Ovary (tissue), 9 donors: ENCODE data around the gene GPX4. TPM values are rescaled to one million over a fixed set of nuclear protein-coding genes. Genes with fewer than 3 reads are reported as not detected.

ENCODE experiments used
- DNase-seq, 5 donors: peaks; one replicate each; pipeline ENCODE4 v3.0.0-alpha.2; 2019 to 2020
- H3K27ac ChIP-seq, 2 donors: fragments of 200-600 bp; one replicate each; pipeline versions ENCODE4 v1.5.1 to v1.8.0; 2019 to 2022
- H3K27me3 ChIP-seq: fragments of 200-600 bp; one replicate; pipeline ENCODE4 v1.8.0; 2022
- H3K36me3 ChIP-seq: fragments of 200-600 bp; sonication (generic); one replicate; pipeline ENCODE4 v1.5.1; 2019
- H3K4me1 ChIP-seq: one replicate; pipeline ENCODE4 v1.8.1; 2013; ENCODE audit warnings: mild to moderate bottlenecking, moderate library complexity; ENCODE audit not compliant: insufficient read depth
- H3K4me3 ChIP-seq: fragments of 200-600 bp; sonication (generic); one replicate; pipeline ENCODE4 v1.5.1; 2017
- H3K9me3 ChIP-seq, 2 donors: fragments of 200-600 bp in 1 of 2; sonication (generic) in 1 of 2; one replicate each; pipeline versions ENCODE4 v1.5.1 to v1.8.1; 2013 to 2019; ENCODE audit warnings: mild to moderate bottlenecking in 1 of 2, moderate library complexity in 1 of 2
- EP300 ChIP-seq: sonication (generic); formaldehyde crosslinking; IDR thresholded peaks from one replicate; pipeline ENCODE4 v1.6.1; 2017; ENCODE audit warnings: antibody characterized with exemption
- POLR2A ChIP-seq: fragments of 450-650 bp; IDR thresholded peaks from one replicate; pipeline ENCODE4 v1.6.1; 2017; ENCODE audit warnings: antibody characterized with exemption, mild to moderate bottlenecking, moderate library complexity
- WGBS, 3 donors: extraction: QIAGEN DNeasy Blood & Tissue Kit in 1 of 3; methylation state at CpG; one replicate each; pipeline versions ENCODE4 v1.1.5 to v1.1.7; 2013 to 2017; 5-methylcytosine and 5-hydroxymethylcytosine counted together
- intact Hi-C, 4 donors: fragments of 100-400 bp; cut with DNase I; formaldehyde crosslinking; loops; one replicate each; pipeline versions ENCODE4 v1.11.0 to v1.15.1; 2022 to 2023
- polyA plus RNA-seq, 2 donors: library from polyadenylated mRNA; stranded (reverse); fragments of 200-250 nt in 1 of 2; fragments of 350-450 nt in 1 of 2; fragmentation: Illumina TruSeq in 1 of 2; extraction: RNeasy Lipid Tissue Mini Kit (QIAGEN cat#74804) in 1 of 2; gene quantifications; one replicate each; pipeline ENCODE4 v1.2.3, GENCODE V29; 2013 to 2014
- total RNA-seq, 7 donors: library from RNA; depleted of rRNA in 2 of 7; stranded (reverse); fragments of >200 nt in 2 of 7; fragmentation: NEBNext Ultra II Directional in 3 of 7; extraction: Animal tissue kit (Norgen Biotek cat#: 25700) in 3 of 7; gene quantifications; one replicate each; pipeline versions ENCODE4 v1.1.0 to v1.2.4, GENCODE V29; 2016 to 2023
- TF ChIP-seq, protein P1 (sequence below), 3 donors: fragments of 450-650 bp in 2 of 3; fragments of 200-600 bp in 1 of 3; IDR thresholded peaks; one replicate each; pipeline versions ENCODE4 v1.5.1 to v1.8.0; 2016 to 2022; ENCODE audit warnings: antibody characterized with exemption in 3 of 3, mild to moderate bottlenecking in 1 of 3
- donor health status: DM: no; HTN: no; CAD: no; lungs with moderate emphysema.
- donor health status: DM: no; HTN: no; CAD: no.
- donor health status: Bipolar disorder and iron deficiency.
- donor health status: DM: yes; HTN: yes; CAD: no.
- donor health status: DM: no; HTN: no; CAD: no.
- donor health status: DM: yes; HTN: yes; CAD: no.

The GPX4 gene
- total and polyA plus RNA-seq, 9 donors: 189 to 450 (median 247) TPM

DNA sequence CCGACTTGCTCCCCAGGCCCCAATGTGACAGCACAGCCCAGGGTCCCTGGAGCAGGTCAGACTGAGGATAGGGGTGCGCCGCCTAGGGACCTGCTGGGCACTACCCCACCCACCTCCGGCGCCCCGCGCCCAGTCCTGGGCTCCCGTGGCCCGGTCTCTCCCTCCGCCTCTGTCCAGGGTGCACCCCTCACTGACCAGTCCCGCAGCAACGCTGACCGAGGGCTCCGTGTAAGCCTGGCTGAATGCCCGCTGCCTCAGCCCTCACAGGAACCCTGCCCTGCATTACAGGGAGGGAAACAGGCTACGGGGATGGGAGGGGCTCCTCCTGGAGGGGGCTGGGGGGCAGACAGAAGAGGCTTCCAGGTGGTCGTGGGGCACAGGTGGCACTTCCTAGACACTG, 31.7 kb downstream of the GPX4 start:
- peak overlapping the region in 1 of 2 donors; percentile 10 for H3K27ac ChIP-seq
- TF ChIP-seq, protein P1, sequence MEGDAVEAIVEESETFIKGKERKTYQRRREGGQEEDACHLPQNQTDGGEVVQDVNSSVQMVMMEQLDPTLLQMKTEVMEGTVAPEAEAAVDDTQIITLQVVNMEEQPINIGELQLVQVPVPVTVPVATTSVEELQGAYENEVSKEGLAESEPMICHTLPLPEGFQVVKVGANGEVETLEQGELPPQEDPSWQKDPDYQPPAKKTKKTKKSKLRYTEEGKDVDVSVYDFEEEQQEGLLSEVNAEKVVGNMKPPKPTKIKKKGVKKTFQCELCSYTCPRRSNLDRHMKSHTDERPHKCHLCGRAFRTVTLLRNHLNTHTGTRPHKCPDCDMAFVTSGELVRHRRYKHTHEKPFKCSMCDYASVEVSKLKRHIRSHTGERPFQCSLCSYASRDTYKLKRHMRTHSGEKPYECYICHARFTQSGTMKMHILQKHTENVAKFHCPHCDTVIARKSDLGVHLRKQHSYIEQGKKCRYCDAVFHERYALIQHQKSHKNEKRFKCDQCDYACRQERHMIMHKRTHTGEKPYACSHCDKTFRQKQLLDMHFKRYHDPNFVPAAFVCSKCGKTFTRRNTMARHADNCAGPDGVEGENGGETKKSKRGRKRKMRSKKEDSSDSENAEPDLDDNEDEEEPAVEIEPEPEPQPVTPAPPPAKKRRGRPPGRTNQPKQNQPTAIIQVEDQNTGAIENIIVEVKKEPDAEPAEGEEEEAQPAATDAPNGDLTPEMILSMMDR (IDR thresholded peaks at IDR 0.05): no peak
- TF ChIP-seq EP300 (no peak), POLR2A (no peak)
- no peak for DNase-seq
- intact Hi-C loops: no loop called here
- H3K9me3 ChIP-seq: no peaks in the 10 kb centered on the region
- 74 to 84% (median 80%) methylated on average over 17 of the region's 17 CpGs for WGBS, 3 donors
- no peaks in the 10 kb centered on the region for H3K27me3 ChIP-seq
- peaks cover 22% of the 10 kb centered on the region for H3K4me1 ChIP-seq
- no peak overlapping the region for H3K4me3 ChIP-seq
- H3K36me3 ChIP-seq: no peaks in the 10 kb centered on the region

DNA sequence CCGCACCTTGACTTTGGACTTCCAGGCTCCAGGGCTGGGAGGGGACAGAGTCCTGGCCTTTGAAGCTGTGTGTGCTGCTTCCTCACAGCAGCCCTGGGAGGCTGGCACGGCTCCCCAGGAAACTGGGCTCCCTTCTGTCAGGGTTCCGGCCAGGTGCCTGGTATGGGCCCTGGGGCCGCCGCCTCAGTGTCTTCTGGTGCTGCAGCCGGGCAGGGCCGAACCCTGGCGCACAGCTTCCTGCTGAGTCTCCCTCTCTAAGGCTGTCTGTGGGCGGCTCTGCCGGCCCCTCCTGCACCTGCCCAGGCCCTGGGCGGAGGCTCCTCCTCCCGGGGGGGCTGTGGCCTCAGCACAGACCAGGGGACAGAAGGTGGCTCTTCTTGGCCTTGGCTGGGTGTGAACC, 32.4 kb downstream of the GPX4 start:
- no peak overlapping the region for H3K4me3 ChIP-seq

DNA sequence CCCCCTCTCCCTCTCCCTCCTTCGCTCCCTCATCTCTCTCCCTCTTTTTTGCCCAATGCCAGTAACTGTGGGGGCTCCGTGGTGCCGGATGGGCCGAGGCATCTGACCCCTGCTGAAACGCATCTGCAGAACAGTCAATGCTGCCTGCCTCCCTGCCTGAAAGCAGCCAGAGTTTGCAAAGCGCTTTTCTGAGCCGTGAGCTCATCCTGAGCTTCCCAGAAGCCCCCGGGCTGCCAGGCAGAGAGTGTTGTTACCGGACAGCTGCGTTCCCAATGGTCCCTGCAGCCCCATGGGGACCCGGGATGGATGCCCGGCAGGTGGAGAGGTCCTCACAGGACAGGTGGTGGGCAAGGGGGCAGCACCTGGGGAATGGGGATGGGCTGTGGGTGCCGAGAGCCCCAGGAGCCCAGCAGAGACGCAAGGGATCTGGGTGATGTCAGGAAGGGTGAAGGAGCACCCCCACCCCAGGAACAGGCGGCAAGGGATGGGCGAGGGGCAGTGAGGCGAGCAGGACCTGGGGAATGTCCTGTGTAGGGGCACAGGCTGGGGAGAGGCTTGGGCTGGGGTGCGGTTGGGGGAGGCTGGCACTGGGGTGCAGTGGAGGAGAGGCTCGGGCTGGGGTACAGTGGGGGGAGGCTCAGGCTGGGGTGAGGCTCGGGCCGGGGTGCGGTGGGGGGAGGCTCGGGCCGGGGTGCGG, 33.0 kb downstream of the GPX4 start:
- WGBS, 3 donors: 79 to 81% (median 80%) methylated on average over 16 to 22 of the region's 25 CpGs
- intact Hi-C loops: no loop called here
- TF ChIP-seq, protein P1 (IDR thresholded peaks at IDR 0.05): no peak
- TF ChIP-seq POLR2A (no peak), EP300 (no peak)
- no peak overlapping the region for H3K4me3 ChIP-seq
- H3K27me3 ChIP-seq: no peaks in the 10 kb centered on the region
- H3K9me3 ChIP-seq: no peaks in the 10 kb centered on the region
- DNase-seq: no peak
- H3K27ac ChIP-seq: no peak overlapping the region
- peaks cover 18% of the 10 kb centered on the region for H3K4me1 ChIP-seq
- no peaks in the 10 kb centered on the region for H3K36me3 ChIP-seq

More for the DNA sequence above, 32.4 kb downstream of the GPX4 start:
- Histone ChIP-seq H3K36me3 (no peaks in the 10 kb centered on the region), H3K9me3 (no peaks in the 10 kb centered on the region), H3K27ac (no peak overlapping the region), H3K4me1 (peaks cover 22% of the 10 kb centered on the region), H3K27me3 (no peaks in the 10 kb centered on the region)
- intact Hi-C loops: no loop called here
- 74 to 77% (median 74%) methylated on average over 8 to 12 of the region's 12 CpGs for WGBS, 3 donors
- no peak for DNase-seq
- no peak for TF ChIP-seq EP300
- no peak for TF ChIP-seq POLR2A
- TF ChIP-seq, protein P1 (IDR thresholded peaks at IDR 0.05): no peak

DNA sequence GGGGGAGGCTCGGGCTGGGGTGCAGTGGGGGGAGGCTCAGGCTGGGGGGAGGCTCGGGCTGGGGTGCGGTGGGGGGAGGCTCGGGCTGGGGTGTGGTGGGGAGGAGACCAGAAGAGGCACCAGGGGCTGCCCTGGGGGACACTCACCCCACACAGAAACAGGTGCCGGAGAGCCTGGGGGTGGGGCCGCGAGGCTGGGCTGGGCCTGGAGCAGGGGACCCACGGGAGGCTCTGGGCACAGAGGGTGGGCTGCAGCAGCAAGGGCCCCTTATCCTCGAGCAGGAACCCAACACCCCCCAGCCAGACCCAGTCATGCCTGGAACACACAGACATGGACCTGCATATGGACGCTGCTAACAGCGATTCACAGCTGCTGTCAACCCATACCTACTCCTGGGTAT, 34.3 kb downstream of the GPX4 start:
- H3K4me3 ChIP-seq: no peak overlapping the region
- intact Hi-C loops: no loop called here
- WGBS, 3 donors: 79 to 85% (median 84%) methylated on average over 10 of the region's 11 CpGs
- DNase-seq: no peak
- TF ChIP-seq POLR2A: no peak
- TF ChIP-seq, protein P1 (IDR thresholded peaks at IDR 0.05): no peak
- TF ChIP-seq EP300: no peak
- no peaks in the 10 kb centered on the region for H3K36me3 ChIP-seq
- H3K27ac ChIP-seq: no peak overlapping the region
- no peaks in the 10 kb centered on the region for H3K27me3 ChIP-seq
- H3K4me1 ChIP-seq: peaks cover 9% of the 10 kb centered on the region
- no peaks in the 10 kb centered on the region for H3K9me3 ChIP-seq
